ENCODE data around the gene SEC61G.

Gene SEC61G

DNA sequence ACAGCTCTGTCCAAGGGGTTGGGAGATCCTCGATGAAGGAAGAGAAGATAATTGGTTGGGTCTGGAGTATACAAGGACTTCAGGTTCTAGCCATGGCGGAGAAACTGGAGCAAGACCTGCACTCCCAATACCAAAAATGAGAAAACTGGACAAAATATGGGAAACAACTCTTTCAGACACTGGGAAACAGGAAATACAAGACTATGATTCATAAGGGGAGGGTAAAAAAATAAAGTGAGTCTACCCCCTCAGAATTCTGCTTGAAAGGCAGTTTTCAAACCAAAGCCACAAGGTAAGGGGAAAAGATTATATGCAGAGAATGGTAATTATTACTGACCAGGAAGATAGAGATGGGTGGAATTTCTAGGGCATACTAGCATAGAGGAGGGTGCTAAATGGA, 10.2 kb upstream of the SEC61G start:
- DNase-seq, result no peak

DNA sequence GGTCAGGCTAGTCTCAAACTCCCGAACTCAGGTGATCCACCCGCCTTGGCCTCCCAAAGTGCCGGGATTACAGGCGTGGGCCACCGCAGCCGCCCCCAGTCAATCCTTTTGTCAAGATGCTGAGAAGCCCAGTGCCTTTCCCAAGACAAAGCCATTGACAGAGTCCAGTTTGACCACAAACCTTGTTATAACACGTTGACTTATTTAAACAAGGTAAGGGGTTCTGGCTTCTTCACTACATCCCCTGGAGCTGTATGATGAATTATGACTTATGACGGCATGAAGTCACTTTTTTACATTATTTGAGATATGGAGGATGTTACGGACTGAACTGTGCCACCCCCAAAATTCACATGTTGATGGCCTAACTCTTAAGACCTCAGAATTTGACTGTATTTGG, 5.8 kb upstream of the SEC61G start:
- DNase-seq, result no peak

DNA sequence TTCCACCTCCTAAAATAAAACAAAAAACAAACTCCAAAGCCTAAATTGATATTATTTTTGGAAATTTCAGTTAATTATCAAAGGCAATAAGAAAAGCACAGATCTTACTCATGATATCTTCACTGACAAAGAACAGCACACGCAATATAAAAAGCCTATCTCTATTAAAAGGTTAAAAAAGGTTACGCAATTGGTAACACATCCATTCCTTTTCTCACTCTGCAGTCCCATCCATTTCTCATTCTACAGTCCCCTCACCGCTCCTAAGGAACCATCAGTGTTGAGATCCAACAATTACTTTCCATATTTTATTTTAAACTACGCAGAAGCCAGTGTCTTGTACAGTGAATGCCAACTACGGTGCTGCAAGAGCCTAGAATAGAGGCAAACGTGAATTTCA, 1.3 kb downstream of the SEC61G start:
- no peak for DNase-seq

DNA sequence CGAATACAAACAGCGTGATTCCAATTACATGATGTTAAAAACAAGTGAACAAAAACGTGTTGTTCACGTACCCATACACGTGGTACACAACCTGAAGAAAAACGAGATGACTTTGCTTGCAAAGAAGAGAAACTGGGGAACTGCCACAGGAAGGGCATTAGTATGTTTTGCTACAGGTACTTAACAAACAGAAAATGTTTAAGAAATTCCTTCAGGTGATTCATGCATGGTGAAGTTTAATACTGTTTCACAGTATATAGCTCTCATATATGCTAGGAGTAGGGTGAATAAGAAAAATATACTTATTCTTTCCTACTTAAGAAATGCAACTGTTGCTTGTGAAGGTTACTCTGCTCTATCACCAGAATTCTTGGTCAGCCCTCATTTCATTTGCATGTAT, 9.8 kb downstream of the SEC61G start:
- DNase-seq, result no peak

DNA sequence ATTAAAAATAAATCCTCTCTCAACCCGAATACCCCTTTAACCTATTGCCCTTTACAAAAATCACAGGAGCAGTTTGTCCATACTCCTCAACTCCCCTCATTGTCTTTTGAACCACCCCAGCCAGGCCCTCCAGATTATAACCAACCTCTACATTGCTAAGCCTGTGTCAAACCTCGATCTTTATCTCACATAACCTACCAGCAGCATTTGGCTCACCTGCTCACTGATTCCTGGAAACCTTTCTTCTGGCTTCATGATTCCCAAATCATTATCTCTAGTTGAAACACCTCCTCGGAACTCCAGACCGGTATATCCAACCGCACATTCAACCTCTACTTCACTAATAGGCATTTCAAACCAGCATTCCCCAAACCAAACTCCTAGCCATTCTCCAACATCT, 11.8 kb downstream of the SEC61G start:
- no peak for DNase-seq

DNA sequence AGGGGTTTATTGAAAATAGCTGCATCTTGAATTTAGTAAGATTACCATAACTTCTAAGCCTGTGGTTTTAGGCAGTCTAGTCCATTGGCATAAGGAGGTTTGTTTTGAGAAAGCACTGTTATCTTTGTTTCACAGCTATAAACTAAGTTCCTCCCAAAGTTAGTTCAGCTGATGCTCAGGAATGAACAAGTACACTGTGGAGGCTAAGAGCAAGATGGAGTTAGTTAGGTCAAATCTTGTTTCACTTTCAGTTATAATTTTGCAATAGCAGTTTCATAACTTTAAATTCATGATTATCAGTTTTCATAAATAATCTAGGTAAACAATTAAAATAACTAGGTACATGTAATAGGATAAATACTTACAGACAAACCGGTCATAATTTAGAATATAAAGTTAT, 15.4 kb downstream of the SEC61G start:
- DNase-seq, result no peak

DNA sequence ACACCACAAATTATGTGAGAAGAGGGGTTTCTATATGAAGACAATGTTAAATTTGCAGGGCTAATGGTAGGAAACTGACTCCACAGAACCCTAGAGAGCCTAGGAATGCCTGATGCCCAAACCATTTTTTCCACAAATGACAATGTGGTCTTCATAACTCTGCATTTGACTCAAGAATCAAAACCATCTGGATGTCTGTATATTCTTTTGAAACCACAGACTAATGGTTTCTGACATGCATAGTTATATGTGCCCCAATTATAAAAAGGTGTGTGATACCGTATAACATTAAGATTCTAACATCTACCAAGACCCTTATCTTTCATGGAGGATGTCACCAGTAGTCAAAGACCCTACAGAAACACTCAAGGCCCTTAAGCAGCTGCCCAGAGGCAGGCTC, 20.3 kb downstream of the SEC61G start:
- DNase-seq, result no peak

DNA sequence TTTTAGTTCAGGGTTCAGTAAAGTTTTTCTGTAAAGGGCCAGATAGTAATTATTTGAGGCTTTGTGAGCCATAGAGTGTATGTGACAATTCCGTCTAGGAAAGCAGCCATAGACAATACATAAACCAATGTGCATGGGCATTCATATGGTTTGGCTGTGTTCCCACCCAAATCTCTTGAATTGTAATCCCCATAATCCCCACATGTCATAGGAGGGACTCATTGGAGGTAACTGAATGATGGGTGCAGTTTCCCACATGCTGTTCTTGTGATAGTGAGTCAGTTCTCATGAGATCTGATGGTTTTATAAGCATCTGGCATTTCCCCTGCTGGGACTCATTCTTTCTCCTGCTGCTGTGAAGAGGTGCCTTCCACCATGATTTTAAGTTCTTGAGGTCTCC, 29.9 kb downstream of the SEC61G start:
- no peak for DNase-seq

DNA sequence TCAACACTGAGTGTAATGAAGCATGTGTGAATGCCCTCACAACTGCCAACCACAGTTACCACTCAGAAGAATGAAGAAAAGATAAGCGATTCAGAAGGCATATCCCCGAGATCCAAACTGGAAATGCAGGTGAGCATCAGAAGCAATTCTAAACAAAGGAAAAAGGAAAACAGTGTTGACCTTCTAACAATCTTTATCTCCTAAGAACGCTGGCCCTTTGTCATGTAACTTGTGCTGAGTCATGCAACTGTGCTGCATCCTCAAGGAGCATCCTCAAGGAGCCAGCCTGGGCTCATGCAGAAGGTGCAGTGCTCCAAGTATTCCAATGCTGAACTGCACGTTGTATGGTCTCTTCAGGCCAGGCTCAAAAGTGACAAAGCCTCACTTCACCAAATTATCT, 30.6 kb downstream of the SEC61G start:
- no peak for DNase-seq

DNA sequence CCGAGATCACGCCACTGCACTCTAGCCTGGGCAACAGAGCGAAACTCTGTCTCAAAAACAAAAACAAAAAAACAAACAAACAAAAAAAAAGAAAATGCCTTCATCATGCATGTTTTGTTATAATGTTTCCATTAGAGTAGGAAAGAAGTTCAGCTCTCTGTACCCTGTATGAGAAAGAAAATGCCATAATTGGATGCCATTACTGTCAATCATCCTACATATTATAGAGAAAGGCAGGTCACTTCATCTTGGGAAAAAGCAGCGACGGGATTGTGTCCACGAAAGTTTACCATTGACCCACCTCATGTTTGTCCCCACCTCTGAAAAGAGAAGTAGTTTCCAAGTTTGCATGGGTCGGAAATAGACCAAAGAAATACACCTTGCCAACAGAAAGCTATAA, 33.8 kb downstream of the SEC61G start:
- DNase-seq, result no peak

DNA sequence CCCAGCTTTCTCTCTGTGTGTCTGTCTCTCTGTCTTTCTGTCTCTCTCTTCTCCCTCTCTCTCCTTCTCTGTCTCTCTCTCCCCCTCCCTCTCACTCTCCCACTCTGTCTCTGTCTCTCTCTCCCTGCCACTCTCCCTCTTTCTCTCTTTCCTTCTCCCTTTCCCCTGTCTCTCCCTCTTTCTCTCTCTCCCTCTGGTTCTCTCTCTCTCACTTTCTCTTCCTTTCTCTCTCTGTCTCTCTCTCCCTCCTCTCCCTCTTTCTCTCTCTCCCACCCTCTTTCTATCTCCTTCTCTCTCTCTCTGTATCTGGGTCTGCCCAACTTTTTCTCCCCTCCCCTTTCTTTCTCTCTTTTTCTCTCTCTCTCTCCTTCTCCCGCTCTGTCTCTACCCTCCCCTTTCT, 36.5 kb downstream of the SEC61G start:
- DNase-seq, result no peak

DNA sequence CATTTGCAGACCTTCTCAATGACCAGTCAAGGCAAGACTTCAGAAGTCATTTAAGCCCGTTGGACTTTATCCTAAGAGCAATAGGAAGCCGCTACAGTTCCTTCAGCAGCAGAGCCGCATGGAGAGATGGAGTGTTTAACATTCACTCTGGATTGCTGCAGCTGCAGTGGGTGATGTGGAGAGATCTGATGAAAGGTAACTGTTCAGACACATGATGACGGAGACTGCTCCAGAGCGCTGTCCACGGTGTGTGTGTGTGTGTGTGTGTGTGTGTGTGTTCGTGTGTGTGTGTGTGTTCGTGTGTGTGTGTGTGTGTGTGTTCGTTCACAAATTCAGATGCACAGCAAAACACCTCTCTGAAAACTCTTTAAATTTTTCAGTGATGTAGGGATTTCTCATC, 37.0 kb downstream of the SEC61G start:
- no peak for DNase-seq

DNA sequence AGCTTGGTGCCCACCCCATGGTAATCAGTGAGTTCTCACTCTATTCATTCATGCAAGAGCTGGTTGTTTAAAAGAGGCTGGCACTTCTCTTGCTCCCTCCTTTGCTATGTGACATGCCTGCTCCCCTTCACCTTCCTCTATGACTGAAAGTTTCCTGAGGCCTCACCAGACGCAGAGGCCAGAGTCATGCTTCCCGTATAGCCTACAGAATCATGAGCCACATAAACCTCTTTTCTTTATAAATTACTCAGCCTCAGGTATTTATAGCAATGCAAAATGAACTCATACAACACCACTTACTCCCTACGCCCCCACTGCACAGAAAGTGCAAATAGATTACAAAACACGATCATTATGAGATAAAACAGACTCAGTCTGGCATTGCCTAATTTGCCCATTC, 39.0 kb downstream of the SEC61G start:
- no peak for DNase-seq

DNA sequence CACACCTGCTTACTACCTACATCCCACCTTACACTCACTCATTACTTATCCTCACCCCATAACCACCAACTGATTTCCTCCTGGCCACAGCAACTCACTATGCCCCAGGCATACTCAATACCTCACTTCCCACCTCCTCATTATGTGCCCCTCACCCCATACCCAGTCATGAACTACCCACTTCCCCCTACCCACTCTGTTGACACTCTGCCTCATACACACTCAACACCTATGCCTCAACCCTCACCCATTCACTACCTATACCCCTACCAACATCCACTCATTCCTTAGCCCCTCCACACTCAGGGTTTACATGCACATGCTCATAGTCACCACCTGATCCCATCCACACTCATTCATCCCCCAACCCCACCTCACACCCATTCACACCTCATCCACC, 39.6 kb downstream of the SEC61G start:
- DNase-seq, result no peak

DNA sequence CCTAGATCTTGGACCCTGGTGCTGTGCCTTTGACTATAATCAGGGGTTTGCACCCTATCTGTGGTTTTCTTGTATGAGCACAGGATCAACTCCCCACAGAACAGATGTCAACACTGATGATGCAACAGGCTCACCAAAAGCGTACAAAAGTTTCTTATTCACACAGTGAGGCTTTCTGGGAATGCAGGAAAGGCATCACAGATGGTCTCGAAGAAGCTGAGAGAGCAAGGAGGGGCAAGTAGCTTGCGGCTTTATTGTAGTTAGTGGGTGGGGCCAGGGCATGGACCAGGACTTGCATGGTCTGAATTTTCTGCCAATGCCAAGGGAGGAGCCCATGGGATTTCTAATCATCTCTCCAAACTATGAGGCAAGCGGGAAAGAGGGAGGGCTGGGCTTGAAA, 46.2 kb downstream of the SEC61G start:
- no peak for DNase-seq

DNA sequence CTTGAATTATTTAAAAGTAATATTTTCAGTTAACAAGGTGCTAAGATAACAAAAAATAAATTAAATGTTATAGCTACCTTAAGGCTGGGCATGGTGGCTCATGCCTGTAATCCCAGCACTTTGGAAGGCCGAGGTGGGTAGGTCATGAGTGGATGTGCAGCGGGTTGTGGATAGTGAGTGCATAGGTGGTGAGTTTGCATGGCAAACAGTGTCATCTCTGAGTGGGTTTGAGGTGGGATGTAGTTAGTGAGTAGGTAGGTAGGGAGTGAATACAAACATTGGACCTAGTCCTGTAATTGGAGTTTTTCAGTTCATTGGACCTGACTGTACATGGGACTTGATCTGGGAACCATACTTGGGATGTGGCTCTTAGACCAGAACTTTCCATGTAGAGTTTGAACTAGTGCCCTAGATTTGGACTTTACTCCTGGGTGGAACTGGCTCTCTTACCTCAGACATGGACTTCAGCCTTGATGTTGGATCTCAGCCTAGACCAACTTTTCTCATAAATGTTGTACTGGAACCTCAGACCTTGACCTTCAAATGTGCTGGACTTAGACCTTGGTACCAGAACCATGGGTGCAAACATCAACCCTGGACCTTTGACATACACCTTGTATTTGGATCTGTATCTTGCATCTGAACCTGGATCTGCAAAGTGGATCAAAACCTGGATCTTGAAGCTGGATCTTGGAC, 47.0 kb downstream of the SEC61G start:
- DNase-seq, result no peak

DNA sequence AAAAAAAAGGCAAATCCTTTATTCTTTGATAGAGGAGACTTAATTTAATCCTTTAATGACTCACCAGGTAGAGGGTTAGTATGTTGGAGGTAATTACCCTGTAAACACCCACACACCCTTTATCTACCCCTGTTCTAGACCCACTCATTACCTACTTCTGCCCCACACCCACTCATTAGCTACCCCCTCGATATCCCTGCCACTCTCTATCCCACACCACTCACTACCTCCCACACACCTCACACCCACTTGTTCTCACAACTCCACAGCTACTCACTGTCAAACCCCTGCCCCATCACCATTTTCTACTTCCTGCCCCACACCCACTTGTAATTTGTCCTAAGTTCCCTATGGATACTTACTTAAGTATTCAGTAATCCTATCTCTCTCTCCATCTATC, 49.7 kb downstream of the SEC61G start:
- no peak for DNase-seq

DNA sequence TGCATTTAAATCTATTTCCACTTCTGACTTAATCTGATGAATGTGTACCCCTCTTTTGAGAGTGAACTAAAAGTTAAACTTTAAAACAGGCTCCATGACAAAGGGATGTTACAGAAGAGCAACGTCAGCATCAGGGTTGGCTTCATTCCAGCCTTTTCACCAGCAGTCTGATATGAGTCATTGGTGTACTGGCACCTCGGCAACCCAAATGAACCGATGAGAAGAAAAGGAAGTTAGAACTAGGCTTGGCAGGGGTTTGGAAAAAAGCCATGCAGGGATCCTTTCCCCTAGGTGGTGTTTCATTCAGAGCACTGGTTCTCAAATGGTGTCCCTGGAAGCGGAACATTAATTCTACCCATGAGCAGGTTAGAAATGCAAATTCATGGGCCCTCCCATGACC, 53.6 kb downstream of the SEC61G start:
- DNase-seq, result peak in 7 of 56 donors; percentile 5 to 29 (median 16)

DNA sequence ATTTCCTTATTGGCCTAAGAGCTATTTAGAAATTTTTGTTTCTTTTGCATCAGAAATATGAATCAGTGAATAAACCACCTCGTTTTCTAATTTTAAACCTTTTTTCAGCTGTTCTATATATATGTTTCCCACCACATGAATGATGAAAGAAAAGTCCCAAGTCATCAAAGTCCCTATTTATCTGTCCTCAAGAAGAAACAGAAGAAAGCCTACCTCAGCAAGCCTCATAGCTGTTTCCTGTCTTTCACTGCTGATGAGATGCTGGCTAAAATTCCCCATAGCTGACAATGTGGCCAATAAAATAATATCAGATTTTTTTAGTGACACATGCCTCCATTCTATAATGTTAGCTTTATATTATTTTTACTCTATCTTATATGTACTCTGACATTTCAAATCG, 54.2 kb downstream of the SEC61G start:
- no peak for DNase-seq

All from nucleus accumbens (tissue), 56 donors.